GM19240 (cell line): ENCODE results near the gene LRRC40.
A peak's percentile ranks its signal among the peaks of the same experiment; 100 is the strongest.
"Not testable (repeated sequence)": the region's sequence is repeated elsewhere in the genome, so short reads cannot be mapped to it uniquely, and the experiment has no call there.

Source experiments
- DNase-seq: peaks from one replicate; pipeline ENCODE4 v3.0.0; 2011; ENCODE audit warnings: low spot score; ENCODE audit not compliant: insufficient read length

Gene LRRC40

DNA sequence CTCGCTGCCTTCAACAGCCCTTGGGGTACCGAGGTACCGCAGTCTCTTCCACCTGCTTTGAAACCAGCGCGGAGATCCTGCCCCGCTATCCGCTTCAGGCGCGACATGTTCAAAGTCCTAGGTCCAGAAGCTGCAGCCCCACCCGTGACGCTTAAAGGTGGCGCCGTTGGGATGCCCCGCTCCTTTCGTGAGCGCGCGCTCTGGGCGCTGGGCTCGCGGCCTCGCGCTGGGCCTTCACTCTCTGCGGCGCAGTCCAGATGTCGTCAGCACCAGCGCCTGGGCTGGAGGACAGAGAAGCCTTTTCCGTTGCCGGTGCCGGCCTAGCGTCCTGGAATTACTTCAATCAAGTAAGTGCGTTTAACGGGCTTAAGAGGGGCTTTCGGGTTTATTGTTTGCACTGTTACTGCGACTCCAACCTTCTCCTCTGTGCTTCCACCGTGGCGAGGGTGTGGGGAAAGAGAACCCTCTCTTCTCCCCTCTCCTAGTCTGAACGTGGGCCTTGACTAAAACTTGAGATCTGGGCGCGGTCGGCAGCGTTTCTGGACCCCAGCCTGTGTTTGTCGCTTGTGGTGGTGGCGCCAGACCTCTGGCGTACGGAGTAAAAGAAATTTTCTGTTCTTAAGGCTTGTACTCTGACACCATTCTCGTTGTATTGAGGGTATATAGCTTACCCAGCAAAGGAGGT lies at the start of gene LRRC40:
TSS of gene LRRC40 (minus strand) at position 146 of the 685 bp plus-strand sequence. CDS start at position 107, 39 bp downstream.
- peak; percentile 62 for DNase-seq

DNA sequence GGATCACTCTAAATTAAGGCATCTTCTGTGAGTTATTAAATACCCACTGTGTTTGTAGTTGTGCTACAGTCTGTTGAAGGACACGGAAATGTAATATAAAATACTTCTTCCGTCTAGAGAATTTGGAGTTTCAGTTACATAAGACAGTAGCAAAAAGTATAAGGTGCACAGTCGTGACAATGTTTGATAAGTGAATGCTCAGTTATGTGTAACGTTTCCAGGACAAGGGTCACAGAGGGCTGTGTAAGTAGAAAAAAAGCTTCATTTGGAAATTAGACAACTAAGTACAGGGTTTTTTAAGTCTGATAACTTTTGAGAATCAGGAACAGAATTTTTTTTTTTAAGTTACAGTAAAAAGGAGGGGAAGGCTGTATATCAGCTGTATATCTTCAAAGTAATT lies 43.4 kb upstream of the LRRC40 start:
- DNase-seq: no peak

DNA sequence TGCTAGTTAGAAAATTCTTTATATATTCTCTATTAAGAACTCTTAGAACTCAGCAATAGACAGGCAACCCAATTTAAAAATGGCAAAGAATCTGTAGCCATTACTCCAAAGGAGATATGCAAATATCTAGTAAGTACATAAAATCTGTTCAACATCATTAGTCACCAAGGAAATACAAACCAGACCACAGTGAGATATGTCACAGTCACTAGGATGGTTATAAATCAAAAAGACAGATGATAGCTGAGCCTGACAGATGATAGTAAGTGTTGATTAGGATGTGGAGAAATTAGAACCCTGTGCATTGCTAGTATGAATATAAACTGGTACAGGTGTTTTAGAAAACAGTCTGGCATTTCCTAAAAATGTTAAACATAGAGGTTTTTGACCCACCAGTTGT lies 42.4 kb upstream of the LRRC40 start:
- no peak for DNase-seq

DNA sequence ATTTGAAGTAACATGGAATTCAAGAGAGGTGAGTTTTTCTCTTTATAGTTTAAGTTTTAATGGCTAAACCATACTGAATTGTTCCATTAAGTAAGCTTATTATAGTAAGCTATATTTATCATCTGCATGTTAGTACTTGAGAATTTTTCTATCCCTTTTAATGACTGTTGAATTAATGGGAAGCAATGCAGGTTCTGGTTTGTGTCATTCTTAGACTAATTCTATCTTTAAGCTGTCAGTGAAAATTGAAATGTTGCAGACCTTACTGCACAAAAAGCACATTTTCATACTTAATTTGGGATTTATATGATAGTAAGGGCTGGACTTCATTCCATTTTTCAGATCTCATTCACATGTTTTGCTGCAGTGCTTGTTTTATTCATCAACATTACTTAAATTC lies 41.7 kb upstream of the LRRC40 start:
- no peak for DNase-seq

DNA sequence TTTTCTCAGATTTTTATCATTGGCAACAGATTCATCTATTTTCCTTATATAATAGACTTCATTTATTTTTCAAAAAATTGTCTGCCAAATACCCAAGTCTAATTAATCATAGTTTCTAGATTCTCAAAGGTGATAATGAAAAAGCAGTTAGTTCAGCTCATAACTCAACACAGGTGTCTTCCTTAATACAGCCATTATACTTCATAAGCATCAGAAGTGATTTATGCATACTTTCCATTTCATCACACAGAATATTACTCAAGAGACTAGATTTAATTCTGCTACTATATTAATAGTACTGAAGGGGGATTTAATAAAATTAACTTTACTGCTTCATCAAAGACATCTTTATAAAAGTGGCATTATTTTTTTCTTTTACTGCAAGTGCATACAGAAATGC lies 34.6 kb upstream of the LRRC40 start:
- no peak for DNase-seq

DNA sequence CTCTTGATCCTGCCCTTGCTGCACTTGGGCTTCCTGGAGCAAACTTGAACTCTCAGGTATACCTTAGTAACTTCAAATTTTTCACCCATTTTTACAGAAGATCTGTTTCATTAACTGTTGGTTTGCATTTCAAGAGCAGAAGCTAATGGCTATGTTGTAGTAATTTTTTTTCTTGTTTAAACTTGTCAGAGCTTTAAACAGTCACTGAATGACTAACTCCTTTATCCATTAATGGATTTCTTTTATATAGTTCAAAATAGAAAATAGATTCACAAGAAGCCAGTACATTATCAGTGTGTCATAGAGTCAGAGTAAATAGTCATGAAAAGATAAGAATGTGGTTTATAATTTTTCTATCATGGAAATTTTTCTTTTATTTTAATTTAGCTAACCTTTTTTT lies 29.4 kb upstream of the LRRC40 start:
- DNase-seq: no peak

DNA sequence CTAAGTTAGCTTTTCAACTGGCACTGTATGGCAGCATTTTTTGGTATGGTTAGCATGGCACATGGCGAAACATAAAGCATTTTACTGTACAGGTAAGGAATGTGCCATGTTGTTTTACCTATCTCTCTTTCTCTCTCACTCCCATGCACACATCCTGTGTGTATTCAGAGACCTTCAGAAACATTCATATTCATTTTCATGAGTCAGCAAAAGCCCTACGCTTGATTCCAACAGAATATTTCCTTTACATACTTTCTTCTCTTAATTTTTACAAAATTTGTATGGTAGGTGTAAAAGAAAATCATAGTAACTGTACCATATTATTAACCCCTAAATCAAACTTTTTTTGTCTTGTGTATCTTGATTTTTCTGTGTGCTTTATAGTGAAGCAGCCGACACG lies 26.1 kb upstream of the LRRC40 start:
- DNase-seq: no peak

DNA sequence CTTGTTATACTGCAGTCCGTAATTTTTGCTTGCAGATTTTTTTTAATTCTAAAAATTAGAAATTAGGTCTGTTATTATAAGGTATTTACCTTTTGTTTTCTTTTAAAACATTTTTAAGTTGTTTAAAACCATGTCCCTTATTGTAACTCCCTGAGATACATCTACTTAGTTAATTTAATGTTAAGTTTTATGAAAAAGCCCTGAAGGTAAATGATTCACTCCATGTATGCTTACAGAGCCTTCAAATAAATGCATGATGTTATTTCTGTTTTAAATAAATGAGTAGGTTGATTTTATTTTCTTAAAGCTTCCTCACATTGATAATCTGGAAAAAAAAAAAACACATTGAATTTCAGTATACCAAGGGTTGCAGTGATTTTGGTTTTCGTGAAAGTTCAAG lies 23.3 kb upstream of the LRRC40 start:
- DNase-seq: no peak

DNA sequence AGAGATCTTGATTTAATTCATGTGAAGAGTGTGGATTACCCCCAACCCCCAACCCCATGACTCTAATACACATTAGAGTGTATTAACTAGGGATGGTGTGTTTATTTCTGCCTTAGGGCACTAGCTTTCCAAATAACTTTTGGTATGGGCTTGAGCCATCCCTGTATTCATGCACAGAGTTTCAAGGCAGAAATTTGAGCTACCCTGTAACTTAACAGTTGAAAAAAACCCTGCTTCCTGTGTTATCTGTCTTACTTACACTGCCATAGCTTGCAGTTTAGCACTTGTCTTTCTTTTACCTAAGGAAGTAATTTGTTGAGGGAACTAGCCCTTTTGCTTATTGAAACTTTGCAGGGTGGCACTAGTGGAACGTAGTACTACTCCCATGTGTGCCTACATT lies 22.1 kb upstream of the LRRC40 start:
- no peak for DNase-seq

DNA sequence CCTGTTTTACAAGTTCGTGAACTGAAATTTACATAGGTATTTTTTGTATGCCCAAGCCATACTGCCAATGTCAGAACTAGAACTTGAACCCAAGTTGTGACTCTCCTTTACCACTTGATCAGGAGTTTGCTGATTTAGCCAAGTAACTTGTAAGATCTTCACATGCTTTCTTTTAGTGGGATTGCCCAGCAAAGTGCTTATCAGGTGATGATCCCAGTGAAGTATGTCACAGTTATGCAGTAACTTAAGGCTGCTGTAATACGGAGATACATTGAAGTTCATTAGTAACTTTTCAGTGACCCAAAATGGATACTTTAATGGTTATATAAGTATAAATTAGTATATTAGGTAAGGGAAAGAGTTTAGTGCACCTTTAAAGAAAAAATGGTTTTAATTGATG lies 19.6 kb upstream of the LRRC40 start:
- DNase-seq: no peak

DNA sequence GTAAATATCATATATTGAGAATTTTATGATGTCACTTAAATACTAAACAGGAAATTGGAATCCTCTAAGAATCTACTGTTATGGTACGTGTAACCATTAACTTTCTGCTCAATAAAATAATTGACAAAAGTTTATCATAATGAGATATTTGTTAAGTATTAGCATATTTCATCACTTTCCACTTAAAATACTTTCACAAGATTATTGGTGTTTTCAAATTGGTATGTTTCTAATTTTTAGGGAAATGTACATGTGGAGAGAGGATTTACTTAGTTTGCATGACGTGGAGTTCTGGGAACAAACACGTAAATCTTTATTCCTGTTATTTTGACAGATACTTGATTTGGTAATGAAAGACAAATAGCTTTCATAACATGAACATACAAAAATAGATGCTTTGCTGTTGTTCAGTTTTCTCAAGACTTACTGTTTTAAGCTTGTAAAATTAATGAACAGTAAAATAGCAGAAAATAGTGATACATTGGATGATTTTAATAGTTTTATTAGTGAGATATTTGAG lies 17.4 kb upstream of the LRRC40 start:
- no peak for DNase-seq

DNA sequence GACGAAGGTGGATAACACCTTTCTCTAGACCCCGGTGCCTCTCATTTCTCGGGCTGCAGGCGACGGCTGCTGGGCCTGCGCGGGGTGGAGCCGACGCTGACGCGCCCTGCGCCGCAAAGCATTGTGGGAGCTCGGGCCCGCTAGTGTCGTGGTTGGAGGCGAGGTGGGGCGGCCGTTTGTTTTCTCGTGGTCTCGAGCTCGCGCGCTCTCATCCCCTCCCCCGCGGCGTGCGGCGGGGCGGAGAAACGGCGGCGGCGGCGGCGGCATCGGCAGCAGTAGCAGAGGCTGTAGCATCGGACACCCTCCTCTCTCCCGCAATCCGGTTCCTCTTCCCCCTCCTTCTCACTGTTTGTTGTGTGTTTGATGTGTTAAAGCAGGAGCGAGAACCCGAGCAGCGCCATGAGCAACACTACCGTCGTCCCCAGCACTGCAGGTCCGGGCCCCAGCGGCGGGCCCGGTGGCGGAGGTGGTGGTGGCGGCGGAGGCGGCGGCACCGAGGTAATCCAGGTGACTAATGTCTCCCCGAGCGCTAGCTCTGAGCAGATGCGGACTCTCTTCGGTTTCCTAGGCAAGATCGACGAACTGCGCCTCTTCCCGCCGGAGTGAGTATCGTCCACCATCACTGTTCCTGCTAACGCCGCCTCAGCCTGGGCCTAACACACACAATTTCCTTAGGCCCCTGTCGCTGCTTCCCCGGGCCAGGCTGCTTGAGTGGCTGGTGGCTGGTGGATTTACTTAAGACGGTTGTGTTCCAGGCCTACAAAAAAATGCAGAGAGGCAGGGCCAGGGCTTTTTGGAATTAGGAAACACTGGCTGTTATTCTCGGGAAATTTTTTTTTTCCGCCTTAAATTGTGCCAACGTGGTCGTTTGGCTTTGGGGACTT lies 16.1 kb upstream of the LRRC40 start, which contains the start of gene SRSF11:
TSS of gene SRSF11 (plus strand) at position 143 of the 884 bp plus-strand sequence. CDS start at position 400, 257 bp downstream.
- peak; percentile 66 for DNase-seq

DNA sequence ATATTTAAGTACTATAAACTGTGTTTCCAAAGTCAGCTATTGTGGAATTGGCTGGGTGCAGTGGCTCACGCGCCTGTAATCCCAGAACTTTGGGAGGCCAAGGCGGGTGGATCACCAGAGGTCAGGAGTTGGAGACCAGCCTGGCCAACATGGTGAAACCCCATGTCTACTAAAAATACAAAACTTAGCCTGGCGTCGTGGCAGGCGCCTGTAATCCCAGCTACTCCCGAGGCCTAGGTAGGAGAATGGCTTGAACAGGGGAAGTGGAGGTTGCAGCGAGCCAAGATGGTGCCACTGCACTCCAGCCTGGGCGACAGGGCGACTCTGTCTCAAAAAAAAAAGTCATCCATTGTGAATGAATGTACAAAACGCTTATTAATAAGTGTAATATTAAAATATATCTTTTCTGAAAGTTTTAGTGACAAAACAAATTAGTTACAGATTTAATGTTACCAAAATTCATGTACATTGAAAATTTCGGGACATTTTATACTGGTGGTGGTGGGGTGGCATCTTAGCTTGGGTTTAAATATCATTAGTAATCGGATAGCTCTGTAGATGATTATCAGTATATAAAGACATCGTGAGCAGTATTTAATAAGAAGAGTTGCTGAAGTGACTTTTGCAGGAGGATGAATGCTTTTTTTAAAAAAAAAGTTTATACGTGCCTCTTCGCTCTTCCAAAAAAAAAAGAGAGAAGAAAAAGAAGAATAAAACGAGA lies 15.3 kb upstream of the LRRC40 start:
- DNase-seq: no peak

DNA sequence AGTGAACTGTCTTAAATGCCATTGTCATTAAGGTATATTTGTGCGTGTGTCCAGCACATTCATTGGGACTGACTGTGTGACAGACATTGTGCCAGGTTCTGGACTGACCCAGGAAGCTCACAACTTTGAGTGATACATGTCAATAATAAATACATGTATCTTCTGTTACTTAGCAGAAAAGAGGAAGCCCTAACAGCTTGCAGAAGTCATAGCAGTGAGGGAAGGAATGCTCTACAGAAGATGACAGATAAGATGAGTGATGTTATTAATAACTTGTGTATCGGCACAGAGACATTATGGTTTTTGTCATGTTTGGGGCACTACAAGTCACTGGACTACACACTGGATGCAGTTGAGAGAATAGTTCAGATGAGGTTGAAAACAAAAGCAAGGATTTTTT lies 14.6 kb upstream of the LRRC40 start:
- DNase-seq: no peak

DNA sequence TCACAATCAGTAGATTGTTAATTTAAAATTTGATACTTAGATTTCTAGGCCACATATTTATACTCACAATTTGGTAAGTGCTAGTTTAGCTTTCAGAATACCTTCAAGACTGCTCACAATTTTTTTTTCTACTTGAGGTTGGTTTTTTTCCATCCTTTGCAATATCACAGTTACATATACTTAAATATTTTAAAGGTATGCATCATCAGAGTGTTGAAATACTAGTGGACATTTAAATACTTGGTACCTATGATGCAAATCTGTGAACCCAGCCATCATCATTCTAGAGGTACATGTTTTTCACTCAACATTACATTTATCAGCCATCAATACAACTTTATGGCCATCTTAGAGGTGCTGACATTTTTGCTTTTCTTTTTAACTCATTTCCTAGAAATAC lies 6.2 kb upstream of the LRRC40 start:
- DNase-seq: no peak

DNA sequence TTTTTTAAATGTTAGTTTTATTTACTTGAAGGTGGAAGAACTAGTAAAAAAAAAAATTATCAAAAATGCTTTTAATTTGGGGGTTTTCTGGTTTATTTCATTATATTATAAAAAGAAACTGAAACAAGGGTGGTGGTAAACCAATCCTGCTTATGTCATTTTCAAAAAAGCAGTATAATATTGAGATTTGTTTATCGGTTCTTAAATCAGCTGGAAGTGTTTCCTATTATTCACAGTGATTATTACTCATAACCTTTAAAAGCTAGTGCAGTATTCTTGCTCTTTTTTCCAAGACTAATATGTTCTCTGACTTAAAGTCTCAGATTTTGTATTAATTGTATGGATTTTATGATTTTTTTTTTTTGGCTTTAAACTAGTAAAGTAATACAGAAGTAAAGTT lies 5.4 kb upstream of the LRRC40 start:
- DNase-seq: no peak

DNA sequence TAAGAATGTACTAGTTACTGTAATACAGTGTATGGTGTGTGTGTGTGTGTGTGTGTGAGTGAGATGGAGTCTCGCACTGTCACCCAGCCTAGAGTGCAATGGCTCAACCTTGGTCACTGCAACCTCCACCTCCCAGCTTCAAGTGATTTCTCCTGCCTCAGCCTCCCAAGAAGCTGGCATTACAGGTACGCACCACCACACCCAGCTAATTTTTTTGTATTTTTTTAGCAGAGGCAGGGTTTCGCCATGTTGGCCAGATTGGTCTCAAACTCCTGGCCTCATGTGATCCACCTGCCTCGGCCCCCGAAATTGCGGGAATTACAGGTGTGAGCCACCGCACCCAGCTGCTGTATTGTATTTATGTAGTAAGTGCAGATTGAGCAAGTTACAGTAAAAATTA lies 2.9 kb upstream of the LRRC40 start:
- no peak for DNase-seq

DNA sequence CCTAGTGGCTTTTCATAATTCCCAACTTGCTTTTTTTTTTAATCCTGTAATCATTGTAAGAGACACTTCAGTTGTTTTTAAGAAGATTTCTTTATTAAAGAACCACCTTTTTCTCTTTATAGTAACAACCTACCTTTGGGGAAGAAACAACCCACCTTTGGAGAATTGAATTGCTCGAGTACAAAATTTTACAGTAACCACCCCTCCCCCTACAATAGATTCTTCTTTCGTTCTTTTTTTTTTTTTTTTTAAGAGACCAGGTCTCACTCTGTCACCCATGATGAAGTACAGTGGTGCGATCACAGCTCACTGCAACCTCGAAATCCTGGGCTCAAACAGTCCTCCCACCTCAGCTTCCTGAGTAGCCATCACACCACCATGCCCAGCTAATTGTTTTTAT lies 2.1 kb upstream of the LRRC40 start:
- DNase-seq: no peak

DNA sequence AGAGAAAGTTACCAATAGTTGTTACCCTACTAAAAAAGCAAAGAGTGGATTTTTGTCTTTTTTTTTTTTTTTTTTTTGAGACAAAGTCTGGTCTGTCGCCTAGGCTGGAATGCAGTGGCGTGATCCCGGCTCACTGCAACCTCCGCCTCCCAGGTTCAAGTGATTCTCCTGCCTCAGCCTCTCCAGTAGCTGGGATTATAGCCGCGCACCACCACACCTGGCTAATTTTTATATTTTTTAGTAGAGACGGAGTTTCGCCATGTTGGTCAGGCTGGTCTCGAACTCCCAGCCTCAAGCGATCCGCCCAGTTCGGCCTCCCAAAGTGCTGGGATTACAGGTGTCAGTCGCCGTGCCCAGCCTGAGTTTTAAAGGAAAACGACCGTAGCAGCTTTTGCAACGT lies 1.5 kb upstream of the LRRC40 start:
- not testable (repeated sequence) for DNase-seq

DNA sequence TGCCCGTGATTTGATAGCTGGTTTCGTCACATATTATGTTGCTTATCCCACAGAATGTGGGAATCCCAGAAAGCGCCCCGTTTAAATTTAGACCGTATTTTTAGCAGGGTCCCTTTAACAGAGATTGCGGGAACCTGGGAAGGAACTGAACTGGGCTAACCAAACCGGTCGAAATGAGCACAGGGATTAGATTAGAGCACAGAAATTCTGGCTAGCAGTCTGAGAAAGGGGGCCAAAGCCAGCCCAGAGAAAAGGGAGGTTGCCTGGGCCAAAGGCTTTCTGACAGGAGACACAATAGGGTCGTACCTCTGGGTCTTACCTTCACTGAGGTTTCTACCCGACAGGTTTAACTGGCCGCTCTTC lies 327 bp downstream of the LRRC40 start:
- DNase-seq: no peak

DNA sequence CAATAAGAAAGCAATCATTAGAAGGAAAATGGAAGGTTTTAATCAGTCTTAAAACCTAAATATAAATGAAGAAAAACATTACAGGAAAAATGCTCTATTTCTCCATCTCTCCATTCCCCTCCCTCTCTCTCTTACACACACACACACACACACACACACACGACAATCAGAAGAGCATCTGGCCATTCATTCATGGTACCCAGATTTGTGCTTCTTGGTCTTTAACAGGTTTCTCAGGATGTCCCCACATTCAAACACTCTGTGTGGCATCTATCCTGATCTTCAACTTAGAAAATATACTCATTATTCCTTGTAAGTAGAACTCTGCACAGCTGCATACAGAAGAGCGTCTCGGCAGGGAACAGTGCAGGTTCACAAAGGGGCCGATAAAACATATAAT lies 779 bp downstream of the LRRC40 start:
- no peak for DNase-seq

DNA sequence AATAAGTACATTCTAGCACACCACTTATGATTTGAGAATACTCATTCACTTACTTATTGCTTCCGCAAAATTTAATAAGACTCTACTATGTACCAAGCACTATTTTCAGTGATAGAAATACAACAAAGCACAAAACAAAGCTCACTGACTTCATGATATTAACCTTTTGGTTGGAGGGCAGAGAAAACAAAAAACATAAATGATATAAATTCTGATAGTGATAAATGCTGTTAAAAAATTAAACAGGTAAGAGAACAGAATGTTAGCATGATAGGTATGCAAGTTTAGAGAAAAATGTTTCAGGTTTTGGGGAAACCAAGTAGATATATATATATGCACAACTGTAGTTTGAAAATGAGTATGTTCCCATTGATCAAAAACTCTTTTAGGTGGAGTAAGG lies 1.2 kb downstream of the LRRC40 start:
- DNase-seq: no peak
